ENCODE measurements around the gene ARL4A.
A peak's percentile ranks its signal among the peaks of the same experiment; 100 is the strongest.
"Not testable (repeated sequence)": the region's sequence is repeated elsewhere in the genome, so short reads cannot be mapped to it uniquely, and the experiment has no call there.

Gene ARL4A

GRCh38 chr7:12670000-12670729 lies 17.3 kb upstream of the ARL4A start:
- no peak for DNase-seq

DNA sequence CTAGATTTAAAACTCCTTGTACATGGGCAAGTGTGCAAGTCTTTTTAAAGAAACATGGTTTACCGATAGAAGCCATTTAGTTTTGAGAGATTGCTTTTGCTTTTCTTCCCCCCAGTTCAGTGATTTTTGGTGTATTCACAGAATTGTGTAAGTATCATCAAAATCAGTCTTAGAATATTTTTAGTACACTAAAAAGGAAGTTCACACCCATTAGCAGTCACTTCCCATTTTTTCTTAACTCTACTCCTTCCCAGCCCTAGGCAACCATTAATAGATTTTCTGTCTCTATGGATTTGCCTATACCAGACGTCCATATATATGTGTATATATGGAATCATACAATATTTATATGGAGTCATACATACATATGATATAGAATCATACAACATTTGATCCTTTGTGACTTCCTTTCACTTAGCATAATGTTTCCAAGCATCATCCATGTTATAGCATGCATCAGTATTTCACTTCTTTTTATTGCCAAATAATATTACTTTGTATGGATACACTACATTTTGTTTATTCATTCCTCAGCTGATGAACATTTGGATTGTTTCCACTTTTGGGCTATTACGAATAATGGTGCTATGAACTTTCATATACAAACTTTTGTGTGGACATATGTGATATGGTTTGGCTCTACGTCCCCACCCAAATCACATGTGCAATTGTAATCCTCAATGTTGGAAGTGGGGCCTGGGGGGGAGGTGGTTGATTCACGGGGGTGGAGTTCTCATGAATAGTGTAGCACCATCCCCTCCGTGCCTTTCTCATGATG lies 16.5 kb upstream of the ARL4A start:
- no peak for DNase-seq

GRCh38 chr7:12673436-12673835 lies 14.0 kb upstream of the ARL4A start:
- not testable (repeated sequence) for DNase-seq

DNA sequence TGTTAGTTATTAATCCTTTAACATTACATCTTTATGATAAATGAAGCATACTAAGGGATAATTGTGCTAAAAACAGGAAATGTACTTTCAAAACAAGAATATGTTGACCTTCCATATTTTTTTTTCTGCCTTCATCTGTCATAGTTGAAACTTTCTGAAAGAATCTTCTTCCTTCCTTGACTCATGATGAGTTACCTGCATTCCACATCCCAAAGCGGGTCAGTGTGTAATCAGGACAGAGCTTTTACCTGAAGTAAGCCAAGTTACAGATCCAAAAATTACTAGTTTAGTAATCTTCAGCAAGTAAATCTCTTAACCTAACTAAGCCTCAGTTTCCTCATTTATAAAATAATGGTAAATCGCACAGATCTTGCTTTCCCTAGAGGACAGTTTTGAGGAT lies 13.4 kb upstream of the ARL4A start:
- no peak for DNase-seq

DNA sequence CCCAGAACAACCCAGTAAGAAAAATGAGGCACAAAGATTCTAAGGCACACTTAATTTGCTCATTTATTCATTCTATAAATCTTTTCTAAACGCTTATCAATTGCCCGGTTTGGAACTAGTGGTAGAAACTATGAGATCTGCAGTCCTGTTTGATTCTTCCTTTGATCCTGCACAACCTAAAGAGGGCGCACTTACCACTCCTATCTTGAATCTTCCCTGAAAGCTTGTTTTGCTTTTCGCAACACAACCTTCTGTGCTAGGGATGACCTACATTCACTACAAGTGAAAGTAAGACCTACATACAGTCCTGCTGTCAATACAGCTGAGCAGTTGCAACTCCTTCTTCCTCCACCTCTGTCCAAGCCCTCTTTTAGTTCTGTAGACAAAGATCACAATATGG lies 12.6 kb upstream of the ARL4A start:
- peak in 2 of 3 experiments; percentile 23 to 38 for DNase-seq

DNA sequence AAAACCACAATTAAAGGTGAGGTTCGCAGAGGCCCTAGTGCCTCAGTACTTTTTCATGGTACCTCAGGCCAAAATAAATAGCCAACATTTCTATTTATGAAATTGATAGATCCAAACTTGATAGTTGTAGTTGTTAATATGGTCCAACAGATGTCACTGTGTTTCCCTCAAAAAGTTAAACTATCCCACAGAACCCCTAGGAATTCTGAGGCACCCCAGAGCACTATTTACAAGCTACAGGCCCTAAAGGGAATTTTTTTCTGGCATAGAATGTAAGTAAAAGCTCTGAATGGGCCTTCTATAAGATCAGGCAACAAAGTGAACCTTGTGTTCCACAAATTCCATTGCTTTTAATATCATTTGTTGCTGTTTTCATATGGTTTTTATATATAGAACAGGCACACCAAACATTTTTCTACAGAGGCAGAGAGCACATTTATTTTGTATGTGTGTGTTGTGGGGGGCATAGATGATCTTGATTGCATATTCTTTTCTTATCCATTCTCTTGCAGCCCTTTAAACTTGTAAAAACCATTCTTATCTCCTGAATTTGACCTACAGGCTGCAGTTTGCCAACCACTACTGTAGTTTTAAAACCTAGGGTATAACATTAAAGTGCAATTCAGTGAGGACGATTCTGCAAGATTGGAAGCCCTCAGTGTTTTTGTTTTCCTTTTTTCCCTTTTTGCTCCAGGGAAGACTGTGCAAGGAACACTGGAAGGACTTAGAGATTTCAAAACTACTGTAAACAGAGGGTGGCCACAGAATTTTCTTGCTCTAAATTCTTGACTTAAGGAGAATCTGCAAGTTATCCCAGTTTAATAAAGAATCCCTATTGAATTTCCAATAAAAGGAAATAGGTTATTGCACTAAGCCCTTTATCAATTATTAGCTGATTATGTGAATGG lies 3.5 kb upstream of the ARL4A start:
- DNase-seq = peak in 1 of 3 experiments; percentile 38

- DNase-seq = no peak
Observed at GRCh38 chr7:12684733-12685132, 2.7 kb upstream of the ARL4A start.

GRCh38 chr7:12685550-12685949 lies 1.9 kb upstream of the ARL4A start:
- peak in 2 of 3 experiments; percentile 33 to 68 for DNase-seq

DNA sequence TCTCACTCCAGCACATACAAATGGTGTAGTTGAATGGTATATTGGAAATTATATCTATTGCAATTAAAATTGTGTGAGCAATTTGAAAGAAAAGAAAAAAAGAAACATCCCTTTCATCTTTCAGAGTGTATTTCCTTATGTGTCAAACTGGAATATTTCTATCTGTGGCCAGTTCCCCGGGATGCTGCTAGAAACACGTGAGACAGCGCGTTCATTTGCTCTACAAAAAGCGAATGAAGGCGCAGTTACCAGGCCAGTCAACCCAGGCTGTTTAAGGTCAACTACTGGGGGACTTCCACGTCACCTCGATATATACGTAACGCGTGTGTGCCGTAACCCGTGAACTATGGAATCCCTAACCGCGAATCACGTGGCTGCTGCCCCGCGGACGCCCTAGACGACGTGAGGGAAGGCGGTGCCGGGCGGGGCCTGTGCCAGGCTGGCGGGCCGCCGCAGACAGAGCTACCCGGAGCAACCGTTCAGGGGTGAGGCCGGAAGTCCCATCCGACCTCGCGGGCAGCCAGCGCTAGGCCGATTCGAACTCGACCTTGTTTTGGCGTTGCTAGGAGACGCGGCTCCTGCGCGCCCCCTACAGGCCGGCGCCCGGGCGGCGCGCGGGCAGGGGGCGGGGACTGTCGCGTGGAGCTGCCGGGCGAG lies 1.1 kb upstream of the ARL4A start:
- DNase-seq = peak; percentile 92 to 99 (median 98)

DNA sequence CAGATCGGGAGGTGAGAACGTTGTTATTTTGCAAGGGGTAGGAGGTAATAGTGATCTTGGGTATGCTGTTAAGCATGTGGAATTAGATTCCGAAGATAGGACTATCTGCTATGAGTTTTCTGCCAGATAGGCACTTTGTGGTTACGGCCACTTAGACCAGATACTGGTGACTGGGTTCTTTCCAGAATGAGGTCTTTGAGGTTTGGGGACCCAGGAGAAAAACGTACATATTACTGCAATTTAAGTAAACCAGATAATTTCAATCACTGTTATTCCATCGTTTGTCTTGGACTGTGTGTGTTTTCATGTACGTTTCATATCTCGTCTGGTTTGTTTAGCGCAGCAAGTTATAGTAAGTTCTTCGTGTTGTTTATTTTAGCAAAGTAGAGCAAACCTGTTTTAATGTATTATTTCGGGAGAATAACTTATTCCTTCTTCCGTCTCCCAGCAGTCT lies 312 bp downstream of the ARL4A start:
- no peak for DNase-seq

DNA sequence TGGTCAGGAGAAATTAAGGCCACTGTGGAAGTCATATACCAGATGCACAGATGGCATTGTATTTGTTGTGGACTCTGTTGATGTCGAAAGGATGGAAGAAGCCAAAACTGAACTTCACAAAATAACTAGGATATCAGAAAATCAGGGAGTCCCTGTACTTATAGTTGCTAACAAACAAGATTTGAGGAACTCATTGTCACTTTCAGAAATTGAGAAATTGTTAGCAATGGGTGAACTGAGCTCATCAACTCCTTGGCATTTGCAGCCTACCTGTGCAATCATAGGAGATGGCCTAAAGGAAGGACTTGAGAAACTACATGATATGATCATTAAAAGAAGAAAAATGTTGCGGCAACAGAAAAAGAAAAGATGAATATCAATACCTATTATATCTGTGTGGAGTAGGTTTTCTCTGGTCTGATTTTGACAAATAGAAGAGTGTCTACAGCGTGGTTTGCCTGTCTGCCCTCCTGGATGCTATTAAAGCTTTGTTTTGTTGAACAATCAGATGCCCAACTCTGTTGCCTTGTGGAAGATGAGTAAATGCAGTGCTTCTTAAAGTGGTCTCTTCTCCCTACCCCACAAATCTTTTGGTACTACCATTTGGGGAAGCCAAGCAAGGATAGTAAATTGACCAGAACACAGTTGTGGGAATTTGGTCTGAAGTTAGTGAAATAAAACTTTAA lies 1.2 kb downstream of the ARL4A start:
- DNase-seq = not testable (repeated sequence)

DNA sequence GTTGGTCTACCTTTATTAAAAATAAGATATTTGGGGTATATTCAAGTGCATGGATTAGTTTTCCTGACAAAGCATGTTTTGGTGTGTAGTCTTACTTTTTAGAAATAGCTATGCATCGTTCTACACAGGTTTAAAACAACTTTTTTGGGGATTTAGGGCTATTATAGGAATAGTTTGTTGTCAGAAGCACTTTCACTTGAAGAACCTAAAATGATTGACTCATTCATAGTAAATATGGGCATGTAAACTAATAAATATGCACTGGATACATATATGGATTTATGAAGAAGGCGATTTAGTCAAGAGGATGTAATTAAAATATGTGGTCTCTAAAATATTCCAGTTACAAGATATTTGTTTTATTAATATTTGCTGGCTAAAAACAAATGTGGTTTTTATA lies 2.0 kb downstream of the ARL4A start:
- DNase-seq = no peak

GRCh38 chr7:12690041-12690878 lies 2.8 kb downstream of the ARL4A start:
- no peak for DNase-seq

- DNase-seq = not testable (repeated sequence)
Observed at GRCh38 chr7:12691388-12691787, 4.0 kb downstream of the ARL4A start.

- no peak for DNase-seq
Observed at GRCh38 chr7:12692035-12692434, 4.6 kb downstream of the ARL4A start.

DNA sequence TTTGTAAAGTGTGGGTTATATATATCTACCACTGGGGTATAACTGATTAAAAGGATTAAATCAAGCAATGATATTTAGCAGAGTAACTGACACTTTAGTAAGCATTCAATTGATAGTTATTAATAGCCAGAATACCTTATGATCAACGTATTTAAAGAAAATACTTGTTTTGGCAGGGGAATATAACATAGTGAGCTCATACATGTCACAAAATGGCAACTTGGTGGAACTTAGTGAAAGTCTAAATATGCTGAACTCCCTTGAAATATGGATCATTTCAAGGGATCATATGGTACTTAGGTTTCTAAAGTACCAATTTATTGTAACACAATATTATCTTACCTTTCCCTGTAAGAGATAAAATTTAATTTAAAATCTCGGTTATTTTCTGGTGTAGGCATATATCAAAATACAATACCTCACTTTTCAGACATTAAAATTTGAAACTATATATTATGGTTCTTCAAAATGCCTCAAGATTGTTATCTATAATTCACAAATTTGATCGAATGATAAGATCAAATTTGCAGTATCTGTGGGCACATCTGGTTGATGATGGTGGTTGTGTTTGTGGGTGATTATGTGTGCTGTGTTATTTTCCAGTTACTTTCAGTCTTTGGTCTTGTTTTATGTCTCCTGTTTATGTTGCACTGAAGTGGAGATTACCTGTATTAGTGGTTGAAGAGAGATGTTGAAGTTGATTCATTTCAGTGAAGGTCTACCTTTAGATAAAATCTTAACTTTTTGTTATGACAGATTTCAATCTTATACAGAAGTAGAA lies 5.2 kb downstream of the ARL4A start:
- DNase-seq = no peak

GRCh38 chr7:12694817-12695216 lies 7.4 kb downstream of the ARL4A start:
- no peak for DNase-seq

- no peak for DNase-seq
Observed at GRCh38 chr7:12695965-12696364, 8.5 kb downstream of the ARL4A start.

DNA sequence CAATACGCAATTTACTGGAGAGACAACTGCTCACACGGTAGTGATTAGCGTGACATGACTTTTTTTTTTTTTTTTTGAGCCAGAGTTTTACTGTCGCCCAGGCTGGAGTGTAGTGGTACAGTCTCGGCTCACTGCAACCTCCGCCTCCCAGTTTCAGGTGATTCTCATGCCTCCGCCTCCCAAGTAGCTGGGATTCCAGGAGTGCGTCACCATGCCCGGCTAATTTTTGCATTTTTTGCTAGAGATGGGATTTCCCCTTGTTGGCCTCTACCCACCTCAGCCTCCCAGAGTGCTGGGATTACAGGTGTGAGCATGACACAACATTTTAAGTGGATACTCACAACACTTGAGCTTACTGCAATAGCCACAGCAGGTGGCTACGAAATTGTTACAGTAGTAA lies 11.9 kb downstream of the ARL4A start:
- DNase-seq = no peak

- DNase-seq = no peak
Observed at GRCh38 chr7:12701433-12701832, 14.0 kb downstream of the ARL4A start.

Data from NCI-H1417 (cell line).